ENCODE measurements around the gene MUCL3.
"Not testable (repeated sequence)": the region's sequence is repeated elsewhere in the genome, so short reads cannot be mapped to it uniquely, and the experiment has no call there.

Gene MUCL3

DNA sequence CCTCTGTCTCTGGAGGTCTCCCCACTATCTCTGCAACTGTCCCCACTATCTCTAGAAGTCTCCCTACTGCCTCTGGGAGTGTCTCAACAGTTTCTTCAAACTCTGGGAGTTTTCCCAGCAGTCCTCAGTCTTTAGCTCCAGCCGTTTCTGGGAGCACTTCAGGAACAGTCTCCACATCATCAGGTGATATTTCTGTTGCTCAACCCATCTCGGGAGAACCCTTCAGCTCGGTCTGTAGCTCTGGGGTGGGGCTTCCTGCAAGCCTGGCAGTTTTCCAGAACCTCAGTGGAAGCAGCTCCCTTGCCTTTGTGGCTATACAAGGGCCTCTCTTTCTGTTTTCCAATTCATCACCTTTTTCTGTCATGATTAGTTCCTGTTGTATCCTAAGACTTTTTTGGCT is 5.8 kb upstream of the MUCL3 start:
- in situ Hi-C loops (cut with MboI; ENCODE audit: low sequenced_read_pairs), result loop anchor here (25.0 kb wide), 1 partner anchor 127 kb away; no protein-coding TSS in a partner anchor

DNA sequence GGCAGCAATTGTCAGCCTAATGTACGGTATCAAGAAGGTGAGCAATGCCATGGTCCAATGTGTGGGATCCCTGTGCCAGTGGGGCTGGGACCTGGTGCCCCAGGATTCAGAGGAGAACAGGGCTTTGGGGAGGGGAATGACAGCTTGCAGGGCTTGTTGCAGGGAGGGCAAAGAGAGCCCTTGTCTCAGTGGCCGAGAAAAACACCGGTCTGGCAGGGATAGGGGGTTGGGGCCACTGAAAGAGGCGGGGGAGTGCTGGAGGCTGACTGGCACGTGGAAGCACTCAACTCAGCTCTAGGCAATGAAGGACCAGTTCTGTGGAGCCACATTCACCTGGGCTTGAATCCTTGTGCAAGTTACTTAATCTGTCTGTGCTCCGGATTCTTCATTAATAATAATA is 3.5 kb upstream of the MUCL3 start:
- in situ Hi-C loops (cut with MboI; ENCODE audit: low sequenced_read_pairs), result loop anchor here (25.0 kb wide), 1 partner anchor 125 kb away; no protein-coding TSS in a partner anchor

DNA sequence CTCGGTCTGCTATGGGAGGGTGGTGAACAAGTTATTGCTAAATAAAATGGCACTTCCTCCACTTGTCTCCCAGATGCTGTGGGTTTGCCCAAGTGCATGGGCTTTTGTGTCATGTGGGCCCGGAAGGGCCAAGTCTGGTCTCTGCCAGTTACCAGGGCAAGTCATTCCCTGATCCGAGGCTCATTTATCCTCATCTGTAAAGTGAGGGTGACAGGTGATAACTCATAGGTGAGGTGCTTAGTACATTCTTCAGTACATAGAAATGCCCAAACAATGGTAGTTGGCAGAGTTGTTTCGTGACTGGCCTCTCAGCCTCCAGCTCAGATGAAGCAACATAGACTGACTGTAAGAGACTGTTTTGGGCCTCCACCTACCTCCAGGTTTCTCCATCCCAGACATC is 2.0 kb upstream of the MUCL3 start:
- in situ Hi-C loops (cut with MboI; ENCODE audit: low sequenced_read_pairs), result loop anchor here (25.0 kb wide), 1 partner anchor 124 kb away; no protein-coding TSS in a partner anchor

- in situ Hi-C loops (cut with MboI; ENCODE audit: low sequenced_read_pairs), result loop anchor here (25.0 kb wide), 1 partner anchor 123 kb away; no protein-coding TSS in a partner anchor
These were observed 1.3 kb upstream of the MUCL3 start for GRCh38 chr6:30939473-30939872.

GRCh38 chr6:30942338-30943060 is 1.7 kb downstream of the MUCL3 start:
- in situ Hi-C loops (cut with MboI; ENCODE audit: low sequenced_read_pairs), result loop anchor here (25.0 kb wide), 1 partner anchor 120 kb away; no protein-coding TSS in a partner anchor

DNA sequence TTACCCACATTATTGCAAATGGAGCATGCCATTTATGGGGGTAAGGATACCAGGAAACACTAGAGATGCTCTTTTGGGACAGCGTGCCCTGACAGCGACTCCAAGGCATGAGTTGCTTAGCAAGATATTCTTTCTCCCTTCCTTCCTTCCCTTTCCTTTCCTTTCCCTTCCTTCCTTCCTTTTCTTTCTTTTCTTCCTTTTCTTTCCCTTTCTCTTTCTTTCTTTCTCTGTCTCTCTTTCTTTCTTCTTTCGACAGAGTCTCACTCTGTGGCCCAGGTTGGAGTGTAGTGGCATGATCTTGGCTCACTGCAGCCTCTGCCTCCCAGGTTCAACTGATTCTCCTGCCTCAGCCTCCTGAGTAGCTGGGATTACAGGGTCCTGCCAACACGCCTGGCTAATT is 3.3 kb downstream of the MUCL3 start:
- in situ Hi-C loops (cut with MboI; ENCODE audit: low sequenced_read_pairs), result loop anchor here (25.0 kb wide), 1 partner anchor 118 kb away; no protein-coding TSS in a partner anchor

- in situ Hi-C loops (cut with MboI; ENCODE audit: low sequenced_read_pairs), result loop anchor here (25.0 kb wide), 1 partner anchor 117 kb away; no protein-coding TSS in a partner anchor
These were observed 4.5 kb downstream of the MUCL3 start for GRCh38 chr6:30945281-30945680.

DNA sequence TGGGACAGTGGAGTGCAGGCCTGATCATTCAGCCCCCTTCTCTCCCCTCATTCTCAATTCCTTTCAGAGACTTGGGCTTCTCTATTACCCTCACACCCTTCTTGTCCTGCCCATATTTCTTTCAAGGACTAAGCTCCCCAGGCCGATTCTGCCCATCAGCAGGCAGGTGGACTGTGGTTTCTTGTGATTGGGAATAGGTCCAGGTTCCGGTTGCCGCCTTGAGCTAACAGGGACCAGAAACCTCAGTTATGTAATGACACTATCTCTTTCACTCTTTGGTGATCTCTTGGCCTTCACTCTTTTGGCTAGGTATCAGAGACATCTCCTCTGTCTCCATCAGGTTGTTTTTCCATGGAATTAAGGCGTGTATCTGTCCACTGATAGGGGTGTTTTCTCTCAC is 6.5 kb downstream of the MUCL3 start:
- in situ Hi-C loops (cut with MboI; ENCODE audit: low sequenced_read_pairs), result loop anchor here (25.0 kb wide), 1 partner anchor 115 kb away; no protein-coding TSS in a partner anchor

DNA sequence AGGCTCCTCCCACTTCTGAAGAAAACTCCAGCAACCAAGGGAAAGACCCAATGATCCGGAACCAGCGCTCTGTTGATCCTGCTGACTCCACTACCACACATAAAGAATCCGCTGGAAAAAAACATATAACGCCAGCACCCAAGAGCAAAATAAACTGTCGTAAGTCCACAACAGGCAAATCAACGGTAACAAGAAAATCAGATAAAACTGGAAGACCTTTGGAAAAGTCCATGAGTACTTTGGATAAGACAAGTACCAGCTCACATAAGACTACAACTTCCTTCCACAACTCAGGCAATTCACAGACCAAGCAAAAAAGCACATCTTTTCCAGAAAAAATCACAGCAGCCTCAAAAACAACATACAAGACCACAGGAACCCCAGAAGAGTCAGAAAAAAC is 8.0 kb downstream of the MUCL3 start:
- in situ Hi-C loops (cut with MboI; ENCODE audit: low sequenced_read_pairs), result loop anchor here (25.0 kb wide), 1 partner anchor 113 kb away; no protein-coding TSS in a partner anchor

- in situ Hi-C loops (cut with MboI; ENCODE audit: low sequenced_read_pairs), result no loop called here
These were observed 11.2 kb downstream of the MUCL3 start for GRCh38 chr6:30951907-30952469.

- in situ Hi-C loops (cut with MboI; ENCODE audit: low sequenced_read_pairs), result no loop called here
These were observed 14.0 kb downstream of the MUCL3 start for GRCh38 chr6:30954631-30955366.

GRCh38 chr6:30955367-30956042 is 14.7 kb downstream of the MUCL3 start:
- in situ Hi-C loops (cut with MboI; ENCODE audit: low sequenced_read_pairs), result no loop called here

DNA sequence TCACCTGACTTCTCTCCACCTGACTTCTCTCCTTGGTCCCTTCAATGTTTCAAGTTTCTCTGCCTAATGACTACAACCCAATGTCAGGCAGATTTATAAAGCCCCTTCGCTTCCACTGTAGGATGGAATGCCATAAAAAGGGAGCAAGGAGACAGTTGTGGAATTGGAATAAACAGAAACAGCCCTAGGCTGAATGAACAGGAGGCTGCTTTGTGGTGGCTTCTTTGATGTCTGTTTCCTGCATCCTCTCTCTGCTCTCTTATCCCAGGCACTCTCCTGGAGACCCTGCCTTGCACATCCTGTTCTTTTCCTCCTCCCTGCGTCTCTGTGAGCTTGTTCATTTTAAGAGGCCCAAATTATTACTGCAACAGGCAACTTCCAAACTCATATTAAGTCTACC is 16.9 kb downstream of the MUCL3 start:
- in situ Hi-C loops (cut with MboI; ENCODE audit: low sequenced_read_pairs), result no loop called here

- in situ Hi-C loops (cut with MboI; ENCODE audit: low sequenced_read_pairs), result no loop called here
These were observed 20.3 kb downstream of the MUCL3 start for GRCh38 chr6:30960907-30961673.

- in situ Hi-C loops (cut with MboI; ENCODE audit: low sequenced_read_pairs), result no loop called here
These were observed 21.9 kb downstream of the MUCL3 start for GRCh38 chr6:30962716-30963115.

- in situ Hi-C loops (cut with MboI; ENCODE audit: low sequenced_read_pairs), result no loop called here
These were observed 22.9 kb downstream of the MUCL3 start for GRCh38 chr6:30963641-30964040.

DNA sequence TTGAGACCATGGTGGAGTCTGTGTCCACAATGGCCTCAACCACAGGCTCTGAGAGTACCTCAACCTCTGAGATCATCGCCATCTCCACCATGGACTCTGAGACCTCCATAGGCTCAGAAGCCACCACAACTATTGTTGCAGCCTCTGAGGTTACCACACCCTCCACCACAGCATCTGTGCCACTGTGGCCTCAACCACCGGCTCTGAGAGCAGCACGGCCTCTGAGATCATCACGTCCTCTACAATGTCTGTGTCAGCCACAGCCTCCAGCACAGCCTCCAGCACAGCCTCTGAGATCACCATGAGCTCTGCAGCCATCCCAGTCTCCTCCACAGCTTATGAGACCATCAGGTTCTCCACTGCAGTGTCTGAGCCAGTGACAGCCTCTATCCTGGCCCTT is 23.3 kb downstream of the MUCL3 start:
- in situ Hi-C loops (cut with MboI; ENCODE audit: low sequenced_read_pairs), result no loop called here

DNA sequence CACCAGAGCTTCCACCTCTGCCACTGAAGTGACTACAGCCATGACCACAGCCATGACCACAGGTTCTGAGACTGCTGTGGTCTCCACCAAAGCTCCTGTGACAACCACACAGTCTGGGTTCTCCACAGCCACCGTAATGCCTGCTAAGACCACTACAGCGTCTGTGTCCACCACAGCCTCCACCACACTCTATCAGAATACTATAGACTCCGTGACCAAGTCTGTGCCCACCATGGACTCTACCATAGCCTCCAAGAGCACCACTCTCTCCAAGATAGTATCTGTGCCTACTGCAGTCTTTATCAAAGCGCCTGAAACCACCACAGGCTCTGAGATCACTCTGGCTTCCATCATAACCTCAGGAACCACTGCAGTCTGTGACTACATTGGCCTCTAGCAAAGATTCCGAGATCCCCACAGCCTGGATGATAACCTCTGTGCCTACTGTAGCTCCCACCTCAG is 24.4 kb downstream of the MUCL3 start:
- in situ Hi-C loops (cut with MboI; ENCODE audit: low sequenced_read_pairs), result no loop called here

DNA sequence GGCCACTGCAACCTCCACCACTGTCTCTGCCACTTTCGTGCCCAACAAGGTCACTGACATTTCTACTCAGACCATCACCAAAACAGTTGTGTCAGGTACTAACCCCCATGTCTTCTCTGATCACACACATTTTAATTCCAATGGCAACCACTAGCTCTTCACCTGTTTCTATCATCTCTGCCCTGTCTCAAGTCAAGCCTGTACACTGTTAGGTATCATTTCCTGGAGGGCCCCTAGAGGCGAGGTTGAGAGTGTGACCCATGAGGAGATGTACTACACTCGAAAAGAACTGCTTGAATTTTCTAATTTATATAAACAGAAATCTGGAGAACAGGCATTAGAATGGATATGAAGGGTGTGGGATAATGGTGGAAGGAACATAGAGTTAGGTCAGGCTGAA is 25.4 kb downstream of the MUCL3 start:
- in situ Hi-C loops (cut with MboI; ENCODE audit: low sequenced_read_pairs), result no loop called here

GRCh38 chr6:30969171-30969570 is 28.4 kb downstream of the MUCL3 start:
- in situ Hi-C loops (cut with MboI; ENCODE audit: low sequenced_read_pairs), result not testable (repeated sequence)

Measured in hTERT RPE-1 (cell line).